Posterior vena cava (tissue), 2 donors: ENCODE measurements around the gene GCFC2. TPM values are rescaled to one million over a fixed set of nuclear protein-coding genes. Genes with fewer than 3 reads are reported as not detected.

ENCODE experiments used
- DNase-seq: peaks from one replicate; pipeline ENCODE4 v3.0.0-alpha.2; 2020; ENCODE audit warnings: low spot score
- intact Hi-C, 2 donors: fragments of 100-400 bp; cut with DNase I; formaldehyde crosslinking; loops; one replicate each; pipeline versions ENCODE4 v1.14.1 to v1.14.2; 2022 to 2023
- total RNA-seq, 2 donors: library from RNA; stranded (reverse); fragmentation: NEBNext Ultra II Directional; extraction: Animal tissue kit (Norgen Biotek cat#: 25700); gene quantifications; one replicate each; pipeline ENCODE4 v1.2.1, GENCODE V29; 2021
- donor health status: DM: yes; HTN: yes; CAD: no.
- donor health status: DM: yes; HTN: yes; CAD: no.

Gene GCFC2
- total RNA-seq, 2 donors from 2014 or later, result 18.6 to 21.3 TPM

GRCh38 chr2:75637568-75637967 is 73.1 kb downstream of the GCFC2 start:
- DNase-seq, result no peak
- intact Hi-C loops, result no loop called here

GRCh38 chr2:75634945-75635344 is 75.8 kb downstream of the GCFC2 start:
- DNase-seq, result no peak
- intact Hi-C loops, result no loop called here

- no peak for DNase-seq
- intact Hi-C loops, result no loop called here
These were observed 77.1 kb downstream of the GCFC2 start for GRCh38 chr2:75633620-75634019.

GRCh38 chr2:75632813-75633212 is 77.9 kb downstream of the GCFC2 start:
- DNase-seq, result no peak
- intact Hi-C loops, result no loop called here

- intact Hi-C loops, result no loop called here
- DNase-seq, result no peak
These were observed 78.5 kb downstream of the GCFC2 start for GRCh38 chr2:75632091-75632701.

GRCh38 chr2:75627902-75628504 is 82.7 kb downstream of the GCFC2 start:
- intact Hi-C loops, result no loop called here
- DNase-seq, result peak; percentile 87

- intact Hi-C loops, result no loop called here
- DNase-seq, result no peak
These were observed 87.8 kb downstream of the GCFC2 start for GRCh38 chr2:75622929-75623328.

GRCh38 chr2:75622500-75622899 is 88.2 kb downstream of the GCFC2 start:
- intact Hi-C loops, result no loop called here
- DNase-seq, result no peak

- intact Hi-C loops, result no loop called here
- DNase-seq, result no peak
These were observed 89.5 kb downstream of the GCFC2 start for GRCh38 chr2:75621228-75621627.

GRCh38 chr2:75619956-75620740 is 90.6 kb downstream of the GCFC2 start:
- intact Hi-C loops, result no loop called here
- DNase-seq, result no peak

- DNase-seq, result no peak
- intact Hi-C loops, result no loop called here
These were observed 93.8 kb downstream of the GCFC2 start for GRCh38 chr2:75616933-75617332.

GRCh38 chr2:75616406-75616805 is 94.3 kb downstream of the GCFC2 start:
- intact Hi-C loops, result no loop called here
- DNase-seq, result no peak

GRCh38 chr2:75614162-75614651 is 96.5 kb downstream of the GCFC2 start:
- DNase-seq, result no peak
- intact Hi-C loops, result no loop called here

- DNase-seq, result no peak
- intact Hi-C loops, result no loop called here
These were observed 97.9 kb downstream of the GCFC2 start for GRCh38 chr2:75612862-75613243.

Other genes with a start within 250 kb of the GCFC2 start
- gene EVA1A, start 150.0 kb downstream of the GCFC2 start, total RNA-seq, result 1 to 10 TPM in 1 of 2 donors, under 1 TPM in 1; 0.56 to 1.1 TPM
- gene MRPL19, start 64.1 kb downstream of the GCFC2 start, total RNA-seq, result 10 to 100 TPM; 42.7 to 43.5 TPM